HG02852 (cell line): ENCODE measurements around the gene USP37.
A peak's percentile ranks its signal among the peaks of the same experiment; 100 is the strongest.

Source experiments
- ATAC-seq: cut with Tn5 transposase; IDR thresholded peaks from one replicate; pipeline ENCODE4 v1.9.1; 2021; ENCODE audit warnings: mild to moderate bottlenecking, moderate library complexity; ENCODE audit not compliant: unreplicated experiment

The USP37 gene

DNA sequence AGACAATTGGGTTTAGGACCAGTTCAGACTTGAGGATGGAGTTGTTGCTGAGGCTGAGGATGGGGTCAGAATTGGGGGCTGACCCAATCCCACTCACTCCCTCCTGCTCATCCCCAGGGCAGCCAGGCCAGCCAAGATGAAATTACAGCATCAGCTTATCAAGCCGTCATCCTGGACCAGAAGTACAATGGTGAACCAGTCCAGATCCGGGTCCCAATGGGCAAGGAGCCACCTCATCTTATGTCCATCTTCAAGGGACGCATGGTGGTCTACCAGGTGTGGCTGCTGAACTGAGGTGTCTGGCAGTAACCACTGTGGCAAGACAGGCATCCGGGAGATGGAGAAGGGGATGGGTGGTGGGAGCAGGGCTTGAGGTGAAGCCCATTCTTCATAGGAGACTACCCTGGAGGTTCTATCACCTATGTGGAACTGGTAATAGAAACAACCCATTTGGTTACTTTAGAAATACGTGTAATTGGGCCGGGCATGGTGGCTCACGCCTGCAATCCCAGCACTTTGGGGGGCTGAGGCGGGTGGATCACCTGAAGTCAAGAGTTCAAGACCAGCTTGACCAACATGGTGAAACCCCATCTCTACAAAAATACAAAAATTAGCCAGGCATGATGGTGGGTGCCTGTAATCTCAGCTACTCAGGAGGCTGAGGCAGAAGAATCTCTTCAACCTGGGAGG, 135.3 kb downstream of the USP37 start:
- ATAC-seq: no peak

DNA sequence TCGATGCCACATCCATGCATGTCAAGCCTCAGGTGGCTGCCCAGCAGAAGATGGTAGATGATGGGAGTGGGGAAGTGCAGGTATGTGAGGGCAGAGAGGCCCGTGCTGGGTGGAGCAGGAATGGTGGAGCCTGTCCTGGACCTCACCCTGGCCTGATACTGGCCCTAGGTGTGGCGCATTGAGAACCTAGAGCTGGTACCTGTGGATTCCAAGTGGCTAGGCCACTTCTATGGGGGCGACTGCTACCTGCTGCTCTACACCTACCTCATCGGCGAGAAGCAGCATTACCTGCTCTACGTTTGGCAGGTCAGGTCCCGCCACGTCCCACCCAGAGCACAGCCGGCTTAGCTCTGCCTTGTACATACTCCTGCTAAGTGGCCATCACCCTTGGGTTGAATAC, 136.3 kb downstream of the USP37 start:
- ATAC-seq: no peak

DNA sequence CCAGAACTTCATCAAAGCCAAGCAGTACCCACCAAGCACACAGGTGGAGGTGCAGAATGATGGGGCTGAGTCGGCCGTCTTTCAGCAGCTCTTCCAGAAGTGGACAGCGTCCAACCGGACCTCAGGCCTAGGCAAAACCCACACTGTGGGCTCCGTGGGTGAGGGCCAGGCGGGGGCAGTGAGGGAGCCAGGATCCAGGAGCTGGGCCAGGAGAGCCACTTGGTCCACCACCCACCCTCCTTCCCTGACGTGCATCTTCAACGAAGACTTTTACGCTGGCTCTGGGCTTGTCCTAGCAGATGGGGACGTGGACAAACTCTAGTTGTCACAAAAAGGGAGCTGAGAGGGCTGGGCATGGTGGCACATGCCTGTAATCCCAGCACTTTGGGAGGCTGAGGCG, 137.4 kb downstream of the USP37 start:
- no peak for ATAC-seq

DNA sequence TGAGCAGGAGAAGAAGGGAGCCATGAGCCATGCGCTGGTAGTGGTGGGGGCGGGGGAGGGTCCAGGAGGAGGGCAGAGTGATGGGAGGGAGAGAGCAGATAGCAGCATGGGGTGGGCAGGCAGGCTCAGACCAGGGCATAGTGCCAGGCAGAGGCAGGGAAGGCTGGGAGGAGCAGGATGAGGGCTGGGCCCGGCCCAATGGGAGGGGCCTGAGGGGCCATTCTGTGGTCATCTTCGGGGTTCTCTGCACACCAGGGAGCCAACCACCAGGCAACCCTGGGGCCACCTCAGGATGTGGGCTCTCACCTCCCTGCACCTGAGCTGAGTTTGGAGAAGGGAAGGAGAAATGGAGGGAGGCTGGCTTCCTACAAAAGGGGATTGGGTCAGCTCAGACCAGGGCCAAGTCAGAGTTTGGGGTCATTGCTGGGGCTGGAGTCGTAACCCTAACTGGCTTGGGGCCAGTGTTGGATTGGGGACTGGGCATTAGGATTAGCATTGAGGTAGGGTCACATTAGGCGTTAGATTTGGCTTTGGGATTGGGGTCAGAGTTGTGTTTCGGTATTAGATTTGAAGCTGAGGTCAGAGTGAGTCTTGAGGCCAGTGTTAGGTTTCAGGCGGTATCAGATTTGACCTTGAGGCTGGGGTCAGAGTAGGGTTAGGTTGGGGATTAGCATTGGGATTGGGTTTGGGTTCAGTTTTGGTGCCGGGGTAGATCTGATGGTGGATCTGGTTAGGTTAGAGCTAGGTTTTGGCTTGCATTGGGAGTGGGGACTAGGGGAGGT, 138.0 kb downstream of the USP37 start:
- ATAC-seq: no peak

DNA sequence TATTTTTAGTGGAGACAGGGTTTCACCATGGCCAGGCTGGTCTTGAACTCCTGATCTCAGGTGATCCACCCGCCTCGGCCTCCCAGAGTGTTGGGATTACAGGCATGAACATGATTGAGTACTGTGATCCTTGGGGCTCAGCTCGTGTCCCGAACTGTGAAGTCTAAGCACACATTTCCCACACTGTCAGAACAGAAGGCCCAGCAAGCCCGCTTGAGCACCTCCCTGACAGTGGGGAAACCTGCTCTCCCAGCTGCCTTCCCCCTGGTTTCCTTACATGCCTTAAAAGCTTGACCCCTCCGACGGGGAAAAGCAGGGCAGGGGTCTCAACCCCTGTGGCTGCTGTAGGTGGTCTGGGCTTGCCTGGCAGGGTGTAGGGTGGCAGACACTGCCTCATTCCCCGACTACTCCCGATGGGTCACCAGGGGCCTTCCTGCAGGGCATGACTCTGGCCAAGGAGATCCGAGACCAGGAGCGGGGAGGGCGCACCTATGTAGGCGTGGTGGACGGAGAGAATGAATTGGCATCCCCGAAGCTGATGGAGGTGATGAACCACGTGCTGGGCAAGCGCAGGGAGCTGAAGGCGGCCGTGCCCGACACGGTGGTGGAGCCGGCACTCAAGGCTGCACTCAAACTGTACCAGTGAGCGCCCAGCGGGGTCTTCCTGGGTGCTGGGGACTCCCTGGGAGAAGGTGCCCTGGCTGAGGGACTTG, 139.1 kb downstream of the USP37 start:
- no peak for ATAC-seq

DNA sequence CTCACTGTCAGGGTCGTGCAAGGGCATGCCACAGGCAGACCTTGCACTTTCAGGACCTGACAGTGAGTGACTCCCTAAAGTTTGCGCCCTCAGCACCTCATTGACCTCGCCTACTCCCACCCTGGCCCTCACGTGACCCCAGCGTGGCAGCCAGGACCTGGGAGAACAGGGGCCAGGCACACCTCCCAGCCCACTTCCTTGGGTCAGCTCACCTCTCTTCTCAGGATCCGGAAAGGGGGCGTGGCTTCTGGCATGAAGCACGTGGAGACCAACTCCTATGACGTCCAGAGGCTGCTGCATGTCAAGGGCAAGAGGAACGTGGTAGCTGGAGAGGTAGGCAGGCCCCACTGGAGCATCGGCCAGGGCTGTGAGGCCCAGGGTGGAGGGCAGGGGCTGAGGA, 140.4 kb downstream of the USP37 start:
- ATAC-seq: no peak

DNA sequence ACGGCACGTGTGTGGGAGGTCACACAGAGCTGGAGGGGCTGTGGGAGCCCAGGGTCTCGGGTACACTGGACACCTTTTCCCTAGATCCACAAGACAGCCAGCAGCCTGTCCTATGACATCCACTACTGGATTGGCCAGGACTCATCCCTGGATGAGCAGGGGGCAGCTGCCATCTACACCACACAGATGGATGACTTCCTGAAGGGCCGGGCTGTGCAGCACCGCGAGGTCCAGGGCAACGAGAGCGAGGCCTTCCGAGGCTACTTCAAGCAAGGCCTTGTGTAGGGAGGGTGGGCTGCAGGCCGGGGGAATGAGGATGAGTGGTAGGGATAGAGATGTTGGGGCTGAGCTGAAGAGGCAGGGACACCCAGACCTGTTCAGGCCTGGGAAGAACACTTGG, 142.6 kb downstream of the USP37 start:
- no peak for ATAC-seq

DNA sequence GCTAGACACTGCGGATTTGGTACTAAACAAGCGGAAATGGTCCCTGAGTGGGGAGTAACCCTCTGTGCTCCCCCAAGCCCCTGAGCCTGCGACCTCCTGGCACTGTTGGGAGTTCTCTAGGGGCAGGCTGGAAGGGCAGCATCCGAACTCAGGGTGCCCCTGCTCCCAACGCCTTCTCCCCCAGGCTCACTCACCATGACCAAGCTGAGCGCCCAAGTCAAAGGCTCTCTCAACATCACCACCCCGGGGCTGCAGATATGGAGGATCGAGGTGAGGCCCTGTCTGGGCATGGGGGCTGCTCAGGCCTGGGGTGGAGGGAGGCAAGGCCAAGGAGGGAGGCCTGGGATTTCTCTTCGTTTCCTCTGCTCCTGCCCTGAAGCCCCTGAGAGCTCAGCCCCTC, 144.6 kb downstream of the USP37 start:
- ATAC-seq: no peak

DNA sequence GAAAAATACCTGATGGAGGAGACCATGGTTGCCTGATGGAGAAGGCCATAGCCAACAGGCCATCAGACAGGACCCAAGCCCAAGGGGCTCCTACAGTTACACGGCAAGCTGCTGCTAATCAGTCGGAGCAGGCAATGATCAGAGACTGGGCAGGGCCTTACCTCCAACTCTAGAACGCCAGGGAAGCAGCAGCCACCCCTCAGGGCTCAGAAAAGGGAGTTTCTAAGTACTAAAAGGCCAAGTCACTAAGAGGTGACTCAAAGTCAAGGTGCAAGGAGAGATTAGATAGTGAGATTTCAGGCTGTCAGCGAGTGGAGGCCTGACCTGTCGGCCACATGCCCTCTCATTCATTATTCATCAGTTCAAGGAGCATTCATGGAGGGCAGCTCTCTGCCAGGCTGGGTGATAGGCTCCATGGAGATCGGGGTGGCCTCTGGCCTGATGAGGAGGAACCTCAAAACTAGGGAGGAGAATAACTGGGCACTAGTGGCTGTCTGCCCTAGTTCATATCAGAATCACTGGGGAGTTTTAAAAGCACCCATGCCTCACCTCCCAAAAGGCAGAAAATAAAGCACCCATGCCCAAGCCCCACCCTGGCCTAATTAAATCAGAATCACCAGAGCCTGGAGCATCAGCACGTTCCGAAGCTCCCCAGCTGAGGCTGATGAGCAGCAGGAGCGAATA, 145.6 kb downstream of the USP37 start:
- no peak for ATAC-seq

DNA sequence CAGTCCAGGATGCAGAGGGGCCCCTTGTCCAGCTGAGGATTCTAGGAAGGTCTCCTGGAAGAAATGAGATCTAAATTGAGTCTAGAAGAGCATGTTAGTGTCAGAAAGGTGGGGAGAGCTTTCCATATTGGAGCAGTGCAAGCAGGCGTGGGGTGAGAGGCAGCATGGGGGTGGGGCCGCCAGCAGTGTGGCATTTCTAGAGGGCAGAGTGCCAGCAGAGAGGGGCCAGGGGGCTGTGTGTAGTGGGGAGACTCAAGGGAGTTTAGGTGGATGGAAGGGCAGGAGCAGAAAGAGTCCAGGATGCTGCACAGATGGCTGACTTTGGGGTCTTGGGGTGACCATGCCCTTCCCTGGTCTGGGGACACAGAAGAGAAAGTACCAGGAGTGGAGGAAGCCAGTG, 147.1 kb downstream of the USP37 start:
- no peak for ATAC-seq

DNA sequence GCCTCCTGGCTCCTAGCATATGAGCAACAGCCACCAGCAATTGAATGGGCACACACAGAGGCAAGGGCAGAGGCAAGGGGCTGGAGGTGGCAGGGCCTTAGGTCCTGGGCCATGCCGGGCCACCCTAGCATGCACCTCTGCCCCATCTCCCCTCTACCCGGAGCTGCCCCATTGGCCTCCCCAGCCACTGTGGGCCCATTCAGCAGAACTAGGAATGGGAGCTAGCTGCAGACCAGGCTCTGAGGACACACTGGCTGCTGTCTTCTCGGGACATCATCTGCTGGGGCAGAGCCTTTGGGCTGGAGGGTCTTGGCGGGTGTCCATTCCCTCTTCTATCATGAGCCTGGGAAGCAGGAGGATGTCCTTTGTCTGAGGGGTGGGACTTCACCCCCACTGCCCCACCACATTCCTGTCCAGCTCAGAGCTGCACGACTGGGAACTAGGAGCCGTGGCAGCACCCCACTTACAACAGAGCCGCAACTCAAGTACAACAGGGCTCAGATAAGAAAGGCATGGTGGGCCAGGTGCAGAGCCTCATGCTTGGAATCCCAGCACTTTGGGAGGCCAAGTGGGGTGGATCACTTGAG, 148.4 kb downstream of the USP37 start:
- ATAC-seq: no peak

DNA sequence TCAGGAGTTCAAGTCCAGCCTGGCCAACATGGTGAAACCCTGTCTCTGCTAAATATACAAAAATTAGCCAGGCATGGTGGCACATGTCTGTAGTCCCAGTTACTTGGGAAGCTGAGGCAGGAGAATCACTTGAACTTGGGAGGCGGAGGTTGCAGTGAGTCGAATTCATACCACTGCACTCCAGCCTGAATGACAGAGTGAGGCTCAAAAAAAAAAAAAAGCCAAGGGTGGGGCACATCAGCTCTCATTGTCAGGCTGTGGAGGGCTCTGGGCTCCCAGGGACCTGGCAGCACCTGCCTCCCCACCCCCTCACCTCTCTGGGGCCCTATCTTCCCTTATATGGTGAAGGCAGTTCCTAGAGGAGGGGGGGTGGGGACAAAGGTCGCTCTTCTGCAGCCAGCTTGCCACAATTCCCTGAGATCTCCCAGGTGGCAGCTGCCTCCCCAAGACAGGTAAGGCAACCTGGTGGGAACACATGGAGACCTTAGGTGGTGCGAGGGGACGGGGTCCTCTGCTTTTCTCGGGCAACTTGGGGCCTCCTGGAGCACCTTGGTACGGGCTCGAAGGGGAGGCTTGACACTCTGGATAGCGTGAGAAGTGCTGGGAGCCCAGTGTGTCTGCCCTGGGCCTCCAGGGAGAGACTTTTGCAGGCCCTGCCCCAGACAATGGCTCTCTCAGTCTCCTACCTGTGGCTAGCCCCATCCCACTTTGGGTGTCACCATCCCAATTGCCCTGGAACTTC, 149.3 kb downstream of the USP37 start, which contains the start of gene VIL1:
TSS of gene VIL1 (plus strand) at position 407 of the 742 bp plus-strand sequence. CDS start 4,656 bp downstream, outside the sequence.
- no peak for ATAC-seq

DNA sequence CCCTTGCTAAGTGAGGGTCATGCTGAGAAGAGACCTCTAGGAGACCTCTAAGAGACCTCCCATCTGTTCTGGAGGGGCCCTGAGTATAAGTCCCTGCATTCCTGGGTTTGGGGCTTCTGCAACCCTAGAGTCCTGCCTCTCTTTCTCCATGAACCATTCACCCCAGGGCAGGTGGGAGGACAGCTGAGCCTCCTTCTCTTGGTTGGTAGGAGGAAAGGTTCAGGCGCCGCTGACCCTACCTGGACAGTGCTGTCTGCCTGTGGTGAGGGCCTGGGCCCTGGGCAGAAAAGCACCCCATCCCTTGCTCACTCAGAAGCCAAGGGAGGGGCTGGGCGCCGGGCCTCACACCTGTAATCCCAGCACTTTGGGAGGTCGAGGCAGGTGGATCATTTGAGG, 149.8 kb downstream of the USP37 start:
- no peak for ATAC-seq

DNA sequence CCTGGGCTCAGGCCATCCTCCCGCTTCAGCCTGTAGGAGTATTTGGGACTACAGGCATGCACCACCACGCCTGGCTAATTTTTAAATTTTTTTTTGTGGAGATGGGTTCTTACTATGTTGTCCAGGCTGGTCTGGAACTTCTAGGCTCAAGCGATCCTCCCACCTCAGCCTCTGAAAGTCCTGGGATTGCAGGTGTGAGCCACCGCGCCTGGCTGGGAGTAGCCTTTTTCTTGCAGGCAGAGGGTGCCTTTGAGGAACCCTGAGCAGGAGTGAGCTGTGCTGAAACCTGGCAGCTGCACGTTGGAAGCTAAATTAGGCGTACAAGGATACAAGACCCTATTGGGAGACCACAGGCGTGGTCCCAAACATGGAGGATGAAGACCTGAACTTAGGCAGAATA, 160.4 kb downstream of the USP37 start:
- ATAC-seq: no peak

DNA sequence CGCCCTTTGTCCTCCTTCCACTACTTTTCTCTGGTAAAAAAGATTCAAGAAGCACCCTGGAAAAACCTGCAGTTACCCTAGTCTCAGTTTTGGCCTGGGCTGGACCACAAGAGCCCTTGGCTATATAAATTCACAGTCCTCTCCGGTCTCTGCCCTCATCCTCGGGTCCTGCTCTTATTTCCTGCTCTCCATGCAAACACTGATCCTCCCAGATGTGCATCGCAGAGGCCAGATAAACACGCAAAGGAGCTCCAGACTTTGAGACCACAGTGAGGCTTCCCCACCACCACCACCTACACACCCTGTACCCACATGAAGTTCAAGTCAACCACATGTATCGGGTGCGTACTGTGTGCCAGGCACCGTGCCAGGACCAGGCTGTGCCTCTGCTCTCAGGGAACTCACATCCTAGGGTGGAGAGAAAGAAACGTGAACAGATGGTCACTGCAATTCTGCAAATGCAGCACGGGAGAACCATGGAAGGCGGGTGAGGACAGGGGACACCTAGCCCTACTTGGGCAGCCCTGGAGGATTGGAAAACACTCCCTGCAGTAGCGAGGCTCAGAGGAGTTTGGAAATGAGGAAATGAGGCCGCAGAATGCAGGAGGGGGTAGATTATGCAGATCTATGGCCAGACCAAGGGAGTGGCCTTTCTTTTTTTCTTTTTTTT, 161.1 kb downstream of the USP37 start:
- peak; percentile 1 for ATAC-seq

DNA sequence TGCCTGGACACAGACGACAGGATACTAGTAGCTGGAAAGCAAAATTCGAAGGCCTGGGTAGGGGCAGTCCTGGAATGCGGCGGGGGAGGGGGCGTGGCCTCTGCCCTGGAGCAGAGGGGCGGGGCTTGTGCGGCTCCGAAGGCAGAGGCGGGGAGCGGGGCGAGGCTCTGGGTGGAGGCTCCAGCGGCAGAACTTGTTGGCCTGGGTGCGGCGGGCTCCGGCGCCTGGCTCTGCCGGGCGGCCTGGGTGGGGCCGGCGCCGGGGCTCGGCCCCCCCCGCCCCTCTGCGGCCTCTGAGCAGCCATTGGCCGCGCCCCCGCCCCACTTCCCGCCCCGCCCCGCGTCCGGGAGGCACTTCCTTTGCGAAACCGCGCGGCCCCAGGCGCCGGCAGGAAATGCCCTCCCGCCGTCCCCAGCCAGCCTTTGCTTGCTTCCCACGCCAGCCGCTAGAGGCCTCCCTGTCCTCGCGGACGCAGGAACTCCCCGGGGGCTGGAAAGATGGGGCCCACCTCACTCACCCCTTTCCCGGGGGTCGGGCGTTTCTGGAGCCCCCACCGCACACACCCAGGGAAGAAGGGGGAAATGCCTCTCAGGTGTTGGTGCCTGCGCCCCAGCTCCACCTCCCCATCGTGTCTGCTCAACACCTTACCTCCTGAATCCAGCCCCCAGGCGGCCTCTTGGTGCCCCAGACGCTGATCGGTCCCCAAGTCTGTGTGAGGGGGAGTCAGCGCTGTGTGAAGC, 161.8 kb downstream of the USP37 start:
- ATAC-seq: peak; percentile 75

DNA sequence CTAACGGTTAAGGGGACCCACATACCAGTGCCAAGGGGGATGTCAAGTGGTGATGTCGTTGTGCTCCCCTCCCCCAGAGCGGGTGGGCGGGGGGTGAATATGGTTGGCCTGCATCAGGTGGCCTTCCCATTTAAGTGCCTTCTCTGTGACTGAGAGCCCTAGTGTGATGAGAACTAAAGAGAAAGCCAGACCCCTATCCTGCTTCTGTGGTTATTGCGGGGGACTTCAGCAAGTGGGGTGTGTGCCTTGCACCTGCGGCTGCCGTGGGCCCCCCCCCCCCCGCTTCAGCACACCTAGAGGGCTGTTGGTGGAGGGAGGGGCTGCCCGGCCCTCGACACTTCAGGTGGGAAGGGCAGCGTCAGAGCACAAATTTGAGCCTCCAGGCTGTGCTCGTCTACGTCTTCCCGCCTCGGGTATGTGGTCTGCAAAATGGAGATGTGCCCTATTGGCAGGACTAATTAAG, 162.4 kb downstream of the USP37 start:
- ATAC-seq: no peak

DNA sequence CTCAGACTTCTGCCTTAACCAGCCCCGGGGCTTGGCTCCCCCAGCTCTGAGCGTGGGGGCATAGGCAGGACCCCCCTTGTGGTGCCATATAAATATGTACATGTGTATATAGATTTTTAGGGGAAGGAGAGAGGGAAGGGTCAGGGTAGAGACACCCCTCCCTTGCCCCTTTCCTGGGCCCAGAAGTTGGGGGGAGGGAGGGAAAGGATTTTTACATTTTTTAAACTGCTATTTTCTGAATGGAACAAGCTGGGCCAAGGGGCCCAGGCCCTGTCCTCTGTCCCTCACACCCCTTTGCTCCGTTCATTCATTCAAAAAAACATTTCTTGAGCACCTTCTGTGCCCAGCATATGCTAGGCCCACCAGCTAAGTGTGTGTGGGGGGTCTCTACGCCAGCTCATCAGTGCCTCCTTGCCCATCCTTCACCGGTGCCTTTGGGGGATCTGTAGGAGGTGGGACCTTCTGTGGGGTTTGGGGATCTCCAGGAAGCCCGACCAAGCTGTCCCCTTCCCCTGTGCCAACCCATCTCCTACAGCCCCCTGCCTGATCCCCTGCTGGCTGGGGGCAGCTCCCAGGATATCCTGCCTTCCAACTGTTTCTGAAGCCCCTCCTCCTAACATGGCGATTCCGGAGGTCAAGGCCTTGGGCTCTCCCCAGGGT, 162.9 kb downstream of the USP37 start:
- no peak for ATAC-seq
